GM12864 (cell line): ENCODE data around the gene ATP13A5.

ENCODE experiments used
- DNase-seq: peaks from one replicate; pipeline ENCODE4 v3.0.0-alpha.2; 2011; ENCODE audit warnings: low read depth
- H3K4me3 ChIP-seq: 2 replicates; pipeline ENCODE4 v1.5.1; 2011; ENCODE audit warnings: mild to moderate bottlenecking, low read depth, low read length, control low read depth
- TF ChIP-seq, protein P1 (sequence below): IDR thresholded peaks from 2 replicates; pipeline ENCODE4 v1.5.1; 2011; ENCODE audit warnings: low read depth, mild to moderate bottlenecking, moderate library complexity, low read length, control low read depth, inconsistent platforms; ENCODE audit errors: missing control alignments

ATP13A5 gene

GRCh38 chr3:193237030-193237429 is 141.5 kb downstream of the ATP13A5 start:
- DNase-seq: no peak
- no peak overlapping the region for H3K4me3 ChIP-seq
- TF ChIP-seq, protein P1, sequence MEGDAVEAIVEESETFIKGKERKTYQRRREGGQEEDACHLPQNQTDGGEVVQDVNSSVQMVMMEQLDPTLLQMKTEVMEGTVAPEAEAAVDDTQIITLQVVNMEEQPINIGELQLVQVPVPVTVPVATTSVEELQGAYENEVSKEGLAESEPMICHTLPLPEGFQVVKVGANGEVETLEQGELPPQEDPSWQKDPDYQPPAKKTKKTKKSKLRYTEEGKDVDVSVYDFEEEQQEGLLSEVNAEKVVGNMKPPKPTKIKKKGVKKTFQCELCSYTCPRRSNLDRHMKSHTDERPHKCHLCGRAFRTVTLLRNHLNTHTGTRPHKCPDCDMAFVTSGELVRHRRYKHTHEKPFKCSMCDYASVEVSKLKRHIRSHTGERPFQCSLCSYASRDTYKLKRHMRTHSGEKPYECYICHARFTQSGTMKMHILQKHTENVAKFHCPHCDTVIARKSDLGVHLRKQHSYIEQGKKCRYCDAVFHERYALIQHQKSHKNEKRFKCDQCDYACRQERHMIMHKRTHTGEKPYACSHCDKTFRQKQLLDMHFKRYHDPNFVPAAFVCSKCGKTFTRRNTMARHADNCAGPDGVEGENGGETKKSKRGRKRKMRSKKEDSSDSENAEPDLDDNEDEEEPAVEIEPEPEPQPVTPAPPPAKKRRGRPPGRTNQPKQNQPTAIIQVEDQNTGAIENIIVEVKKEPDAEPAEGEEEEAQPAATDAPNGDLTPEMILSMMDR: no peak

- DNase-seq: no peak
- TF ChIP-seq, protein P1: no peak
- H3K4me3 ChIP-seq: no peak overlapping the region
Measured at GRCh38 chr3:193236599-193236998, 142.0 kb downstream of the ATP13A5 start.

- TF ChIP-seq, protein P1: no peak
- no peak overlapping the region for H3K4me3 ChIP-seq
- no peak for DNase-seq
Measured at GRCh38 chr3:193231201-193231600, 147.4 kb downstream of the ATP13A5 start.

DNA sequence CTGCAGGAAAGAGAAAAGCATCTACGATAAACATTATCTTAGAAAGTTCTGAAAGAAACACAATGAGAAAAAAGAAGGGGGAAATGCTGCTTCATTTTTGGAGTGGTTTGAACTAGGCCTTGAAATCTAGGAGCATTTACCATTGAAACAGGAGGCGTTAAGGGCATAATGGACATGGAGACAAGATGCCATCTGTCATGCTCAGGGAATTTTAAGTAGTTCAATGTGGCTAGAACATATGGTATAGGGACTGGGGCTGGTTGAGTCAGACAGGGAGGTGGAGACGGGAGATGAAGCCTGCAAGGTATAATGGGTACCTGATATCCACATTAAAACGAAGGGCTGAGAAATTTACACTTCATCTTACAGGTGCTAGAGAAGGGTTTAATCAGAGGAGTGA is 147.9 kb downstream of the ATP13A5 start:
- TF ChIP-seq, protein P1: no peak
- H3K4me3 ChIP-seq: no peak overlapping the region
- no peak for DNase-seq

GRCh38 chr3:193229851-193230420 is 148.6 kb downstream of the ATP13A5 start:
- no peak overlapping the region for H3K4me3 ChIP-seq
- no peak for DNase-seq
- TF ChIP-seq, protein P1: no peak

GRCh38 chr3:193228206-193228605 is 150.3 kb downstream of the ATP13A5 start:
- no peak overlapping the region for H3K4me3 ChIP-seq
- TF ChIP-seq, protein P1: no peak
- DNase-seq: no peak
